Astrocyte (in vitro differentiated cells and primary cell): ENCODE results near the gene AUTS2. TPM values are rescaled to one million over a fixed set of nuclear protein-coding genes. Genes with fewer than 3 reads are reported as not detected.

Source experiments
- DNase-seq: peaks from one replicate; pipeline ENCODE4 v3.0.0-alpha.2; 2010; ENCODE audit warnings: low read depth
- FAIRE-seq: peaks from 2 replicates; lab custom pipeline; 2011; peaks lifted over from hg19 to GRCh38; lab: Jason Lieb, UNC
- H2AFZ ChIP-seq: 2 replicates; pipeline ENCODE4 v1.6.0; 2012; ENCODE audit warnings: low read depth, low read length, inconsistent platforms
- H3K27ac ChIP-seq: 2 replicates; pipeline ENCODE4 v1.5.1; 2011; ENCODE audit warnings: low read depth, low read length, inconsistent platforms
- H3K27me3 ChIP-seq: 2 replicates; pipeline ENCODE4 v1.6.0; 2011; ENCODE audit warnings: low read length, inconsistent platforms; ENCODE audit not compliant: insufficient read depth
- H3K36me3 ChIP-seq: 2 replicates; pipeline ENCODE4 v1.5.1; 2011; ENCODE audit warnings: low read length, inconsistent platforms; ENCODE audit not compliant: insufficient read depth
- H3K4me1 ChIP-seq: 2 replicates; pipeline ENCODE4 v1.5.1; 2011; ENCODE audit warnings: low read length, inconsistent platforms; ENCODE audit not compliant: insufficient read depth
- H3K4me2 ChIP-seq: 2 replicates; pipeline ENCODE4 v1.6.0; 2012; ENCODE audit warnings: low read length, inconsistent platforms
- H3K4me3 ChIP-seq: 2 replicates; pipeline ENCODE4 v1.5.1; 2011; ENCODE audit warnings: low read depth, mild to moderate bottlenecking, low read length, inconsistent platforms; ENCODE audit not compliant: insufficient read depth
- H3K79me2 ChIP-seq: 2 replicates; pipeline ENCODE4 v1.6.0; 2012; ENCODE audit warnings: mild to moderate bottlenecking, low read length, inconsistent platforms; ENCODE audit not compliant: insufficient read depth
- H3K9ac ChIP-seq: 2 replicates; pipeline ENCODE4 v1.6.0; 2012; ENCODE audit warnings: mild to moderate bottlenecking, low read length, inconsistent platforms
- H3K9me3 ChIP-seq: 2 replicates; pipeline ENCODE4 v1.5.1; 2012; ENCODE audit warnings: low read depth, mild to moderate bottlenecking, low read length, inconsistent platforms; ENCODE audit not compliant: insufficient read depth
- H4K20me1 ChIP-seq: 2 replicates; pipeline ENCODE4 v1.6.0; 2012; ENCODE audit warnings: low read length, inconsistent platforms; ENCODE audit not compliant: insufficient read depth
- H3K27ac Mint-ChIP-seq: one replicate; pipeline ENCODE4 v1.8.0; 2021; ENCODE audit warnings: mild to moderate bottlenecking, mixed read lengths; ENCODE audit not compliant: unreplicated experiment
- H3K27me3 Mint-ChIP-seq: one replicate; pipeline ENCODE4 v1.8.0; 2021; ENCODE audit warnings: low read depth, mixed read lengths; ENCODE audit not compliant: unreplicated experiment
- H3K36me3 Mint-ChIP-seq: one replicate; pipeline ENCODE4 v1.8.0; 2021; ENCODE audit warnings: low read depth, mixed read lengths; ENCODE audit not compliant: unreplicated experiment
- H3K4me1 Mint-ChIP-seq: one replicate; pipeline ENCODE4 v1.8.0; 2021; ENCODE audit warnings: low read depth, mixed read lengths; ENCODE audit not compliant: unreplicated experiment
- H3K4me3 Mint-ChIP-seq: one replicate; pipeline ENCODE4 v1.8.0; 2021; ENCODE audit warnings: mild to moderate bottlenecking, moderate library complexity, mixed read lengths; ENCODE audit not compliant: unreplicated experiment
- H3K9me3 Mint-ChIP-seq: one replicate; pipeline ENCODE4 v1.8.0; 2021; ENCODE audit warnings: mild to moderate bottlenecking, mixed read lengths; ENCODE audit not compliant: unreplicated experiment
- CTCF ChIP-seq: IDR thresholded peaks from 2 replicates; pipeline ENCODE4 v1.5.1; 2011; ENCODE audit warnings: low read depth, mild to moderate bottlenecking, inconsistent platforms, low read length, moderate library complexity; ENCODE audit not compliant: insufficient read depth
- EZH2 ChIP-seq: IDR thresholded peaks from 2 replicates; pipeline ENCODE4 v1.6.1; 2012; ENCODE audit warnings: mild to moderate bottlenecking, low read length, inconsistent platforms; ENCODE audit not compliant: insufficient read depth
- total RNA-seq: library from RNA; stranded (reverse); gene quantifications from 2 replicates; pipeline ENCODE4 v1.2.1, GENCODE V29; 2021

Gene AUTS2
- total RNA-seq, 1 donor from 2014 or later: 73.2 TPM

- peaks cover 62% of the 10 kb centered on the region for H4K20me1 ChIP-seq
Measured at GRCh38 chr7:69696686-69697685, 98.7 kb downstream of the AUTS2 start.

GRCh38 chr7:69698109-69698825 lies 100.0 kb downstream of the AUTS2 start:
- Histone ChIP-seq H3K4me3 (no peak overlapping the region), H3K27ac (no peak overlapping the region), H3K4me1 (no peaks in the 10 kb centered on the region), H3K36me3 (no peaks in the 10 kb centered on the region), H4K20me1 (peaks cover 69% of the 10 kb centered on the region), H3K27me3 (no peaks in the 10 kb centered on the region), H2AFZ (no peak overlapping the region), H3K4me2 (no peak overlapping the region), H3K9ac (no peak overlapping the region), H3K9me3 (no peaks in the 10 kb centered on the region), H3K79me2 (peaks cover 17% of the 10 kb centered on the region)
- no peaks in the 10 kb centered on the region for H3K36me3 Mint-ChIP-seq
- H3K4me1 Mint-ChIP-seq: peaks cover 13% of the 10 kb centered on the region
- H3K27ac Mint-ChIP-seq: peak overlapping the region; percentile 8
- TF ChIP-seq EZH2 (no peak), CTCF (no peak)
- no peak overlapping the region for H3K4me3 Mint-ChIP-seq
- H3K27me3 Mint-ChIP-seq: no peaks in the 10 kb centered on the region
- DNase-seq: peak; percentile 15
- H3K9me3 Mint-ChIP-seq: no peaks in the 10 kb centered on the region
- no peak for FAIRE-seq

More at GRCh38 chr7:69696686-69697685, 98.7 kb downstream of the AUTS2 start:
- H3K27me3 ChIP-seq: no peaks in the 10 kb centered on the region
- H3K27ac ChIP-seq: no peak overlapping the region
- Mint-ChIP-seq H3K9me3 (no peaks in the 10 kb centered on the region), H3K4me3 (no peak overlapping the region), H3K36me3 (no peaks in the 10 kb centered on the region), H3K4me1 (peaks cover 18% of the 10 kb centered on the region), H3K27me3 (no peaks in the 10 kb centered on the region), H3K27ac (no peak overlapping the region)
- no peaks in the 10 kb centered on the region for H3K36me3 ChIP-seq
- no peak overlapping the region for H3K9ac ChIP-seq
- H2AFZ ChIP-seq: no peak overlapping the region
- FAIRE-seq: no peak
- no peak overlapping the region for H3K4me2 ChIP-seq
- TF ChIP-seq EZH2 (no peak), CTCF (no peak)
- DNase-seq: no peak
- no peak overlapping the region for H3K4me3 ChIP-seq
- H3K4me1 ChIP-seq: no peaks in the 10 kb centered on the region
- no peaks in the 10 kb centered on the region for H3K9me3 ChIP-seq
- H3K79me2 ChIP-seq: peaks cover 17% of the 10 kb centered on the region
